Stimulated activated CD4-positive, alpha-beta T cell treated with anti-CD3 and anti-CD28 coated beads, Interleukin-12 subunit alpha, Interleukin-12 subunit beta, amount 100 ng/mL, for 24 hours (primary cell): ENCODE results near the gene FSTL1.
"Not testable (repeated sequence)": the region's sequence is repeated elsewhere in the genome, so short reads cannot be mapped to it uniquely, and the experiment has no call there.

Experiments
- DNase-seq, 2 experiments: peaks; one replicate each; pipeline ENCODE4 v3.0.0-alpha.2; 2020; ENCODE audit warnings: low read depth in 2 of 2

The FSTL1 gene

DNA sequence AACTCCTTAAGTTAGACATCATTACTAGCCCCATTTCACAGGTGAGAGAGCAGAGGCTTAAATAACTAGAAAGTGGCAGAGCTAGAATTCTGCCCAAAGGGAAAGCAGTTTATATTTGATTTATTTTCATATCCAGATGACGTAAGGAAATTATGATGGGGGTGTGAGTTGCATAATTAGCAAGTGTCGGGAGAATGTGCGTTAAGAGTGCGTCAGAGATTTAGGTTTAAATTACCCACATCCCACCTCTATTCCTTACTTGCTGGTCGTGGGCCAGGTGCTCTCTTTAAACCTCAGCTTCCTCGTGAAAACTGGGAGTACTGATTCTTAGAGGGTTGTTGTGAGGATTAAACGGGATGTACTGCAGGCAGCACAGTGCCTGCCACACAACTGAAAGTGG lies 32.3 kb downstream of the FSTL1 start:
- DNase-seq: no peak

DNA sequence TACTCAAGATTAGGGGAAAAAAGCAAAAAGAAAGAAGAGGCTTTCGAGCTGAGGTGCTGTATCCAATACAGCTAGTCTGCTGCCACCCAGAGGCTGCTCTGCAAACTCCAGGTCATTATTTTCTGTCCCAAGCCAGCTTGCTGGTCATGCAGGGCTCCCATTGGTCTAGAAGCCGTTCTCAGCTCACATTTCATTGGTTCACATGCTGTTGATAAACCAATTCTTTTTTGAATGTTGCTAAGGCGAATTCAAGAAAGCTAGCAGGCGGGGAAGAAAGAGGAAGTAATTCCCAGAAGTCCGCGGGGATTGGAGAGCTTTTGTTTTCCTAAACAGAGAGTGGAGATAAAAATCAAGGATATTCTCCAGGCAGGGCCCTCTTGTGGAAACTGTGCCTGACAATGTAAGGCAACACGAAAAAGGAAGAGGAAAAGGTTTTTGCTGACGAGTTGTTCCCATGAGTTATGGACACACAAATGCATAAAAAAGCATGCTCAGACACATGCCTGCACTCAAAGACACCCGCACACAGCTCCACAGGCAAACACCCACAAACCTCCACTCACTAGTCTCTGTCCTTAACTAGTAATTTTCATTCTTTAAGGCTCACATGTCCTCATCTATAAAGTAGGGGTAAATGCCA lies 33.4 kb downstream of the FSTL1 start:
- peak; percentile 74 to 83 for DNase-seq

DNA sequence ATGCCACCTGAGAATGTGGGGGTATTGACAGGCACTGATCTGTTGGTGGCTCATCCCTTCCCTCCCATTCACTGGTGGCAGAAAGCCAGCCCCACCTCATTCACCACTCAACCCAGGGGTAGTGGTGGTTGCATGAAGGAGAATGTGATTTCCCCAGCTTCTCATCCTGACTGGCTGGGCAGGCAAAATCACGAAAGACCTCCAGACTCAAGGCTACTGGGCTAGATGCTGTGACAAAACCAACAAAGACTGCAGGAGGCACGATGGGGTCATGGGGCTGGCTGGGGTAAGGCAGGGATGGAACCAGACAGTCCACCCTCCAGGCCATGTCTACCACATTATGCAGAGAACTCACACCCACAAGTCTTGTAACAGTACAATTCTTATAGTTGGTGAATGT lies 33.9 kb downstream of the FSTL1 start:
- no peak for DNase-seq

DNA sequence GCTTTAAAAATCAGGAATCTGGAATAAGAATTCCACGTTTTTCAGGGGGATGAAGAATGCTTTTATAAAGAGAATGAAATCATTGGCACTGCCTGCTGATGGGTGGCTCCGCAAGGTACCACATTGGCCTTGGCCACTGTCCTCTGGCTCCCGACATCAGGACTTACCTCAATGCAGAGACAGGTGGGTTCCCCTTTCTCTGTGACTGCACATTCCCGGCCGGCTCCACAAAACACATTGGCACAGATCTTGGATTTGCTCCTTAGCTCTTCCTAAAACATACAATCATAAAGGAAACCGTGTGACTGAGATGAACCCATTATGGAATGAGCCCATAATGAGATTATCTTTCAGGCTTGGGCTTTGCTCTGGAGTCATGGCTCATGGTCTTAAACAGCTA lies 35.0 kb downstream of the FSTL1 start:
- no peak for DNase-seq

DNA sequence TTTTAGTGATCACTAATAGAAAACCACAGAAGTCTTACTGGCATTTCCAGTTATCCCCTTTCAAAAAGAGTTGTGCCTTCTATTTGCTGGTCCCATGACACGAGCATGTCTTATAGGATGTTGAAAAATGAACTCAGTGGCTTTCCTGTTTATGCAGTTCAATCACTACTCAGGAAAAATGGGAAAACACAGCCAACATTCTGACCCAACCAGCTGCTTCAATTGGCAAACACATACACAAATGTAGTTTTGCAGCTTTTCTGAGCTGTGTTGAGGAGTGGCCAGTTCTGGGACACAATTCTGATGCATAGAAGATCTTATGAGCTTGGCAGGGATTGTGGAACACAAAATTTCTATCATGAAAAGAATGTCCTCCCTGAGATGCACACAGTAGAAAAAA lies 40.3 kb downstream of the FSTL1 start:
- DNase-seq: no peak

DNA sequence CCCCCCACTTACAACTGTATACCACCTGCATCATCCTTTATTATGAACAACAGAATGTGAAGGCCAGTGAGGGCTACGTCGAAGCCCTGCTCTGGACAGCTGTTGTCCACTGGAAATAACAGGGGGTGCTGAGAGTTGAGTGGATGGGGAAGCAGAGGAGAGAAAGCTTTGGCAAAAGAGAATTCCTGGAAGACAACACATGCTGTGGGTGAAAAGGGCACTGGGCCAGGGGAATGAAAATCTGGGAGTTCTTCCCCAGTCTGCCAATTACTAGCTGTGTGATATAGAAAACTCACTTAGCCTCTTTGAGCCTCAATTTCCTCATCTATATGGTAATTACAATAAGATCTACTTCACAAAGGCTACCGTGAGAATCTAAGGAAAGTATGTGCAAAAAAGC lies 40.7 kb downstream of the FSTL1 start:
- no peak for DNase-seq

GRCh38 chr3:120407508-120408287 lies 43.1 kb downstream of the FSTL1 start:
- no peak for DNase-seq

DNA sequence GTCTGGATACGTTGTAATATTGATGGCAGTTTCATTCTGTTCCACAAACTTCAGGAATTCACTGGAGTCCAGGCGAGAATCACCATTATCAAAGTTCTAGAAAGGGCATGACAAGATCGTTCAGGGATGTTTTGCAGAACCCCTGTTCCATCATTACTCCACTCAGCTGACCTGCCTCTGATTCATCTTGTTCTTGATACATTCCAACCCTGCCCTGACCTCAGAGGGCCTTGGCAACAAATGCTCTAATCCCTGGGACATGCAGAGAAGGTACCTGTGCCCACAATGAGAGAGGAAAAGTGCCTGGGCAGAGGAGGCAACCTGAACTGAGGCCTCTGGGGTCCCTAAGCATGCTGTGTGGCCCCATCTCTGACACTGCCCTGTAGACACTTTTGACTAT lies 45.9 kb downstream of the FSTL1 start:
- DNase-seq: no peak

- no peak for DNase-seq
Measured at GRCh38 chr3:120402257-120402656, 48.5 kb downstream of the FSTL1 start.

DNA sequence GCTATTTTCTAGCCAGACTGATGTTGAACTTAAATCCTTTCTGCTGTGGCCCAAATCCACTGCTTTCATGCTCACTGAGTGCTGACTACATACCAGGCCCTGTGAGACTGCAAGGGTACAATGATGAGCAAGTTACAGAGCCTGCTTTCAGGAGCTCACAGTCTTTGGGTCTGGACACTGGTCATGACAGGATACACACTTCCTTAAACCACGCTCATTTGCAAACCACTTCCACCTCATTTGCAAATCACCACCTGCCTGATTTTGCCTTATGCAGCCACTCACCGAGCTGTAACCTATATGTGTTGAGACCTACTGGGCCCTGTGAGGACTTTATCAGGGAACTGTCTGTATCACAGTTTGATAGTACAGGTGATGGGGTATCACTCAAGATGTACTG lies 51.4 kb downstream of the FSTL1 start:
- no peak for DNase-seq

GRCh38 chr3:120396469-120396868 lies 54.3 kb downstream of the FSTL1 start:
- DNase-seq: no peak

- DNase-seq: no peak
Measured at GRCh38 chr3:120394347-120394746, 56.4 kb downstream of the FSTL1 start.

DNA sequence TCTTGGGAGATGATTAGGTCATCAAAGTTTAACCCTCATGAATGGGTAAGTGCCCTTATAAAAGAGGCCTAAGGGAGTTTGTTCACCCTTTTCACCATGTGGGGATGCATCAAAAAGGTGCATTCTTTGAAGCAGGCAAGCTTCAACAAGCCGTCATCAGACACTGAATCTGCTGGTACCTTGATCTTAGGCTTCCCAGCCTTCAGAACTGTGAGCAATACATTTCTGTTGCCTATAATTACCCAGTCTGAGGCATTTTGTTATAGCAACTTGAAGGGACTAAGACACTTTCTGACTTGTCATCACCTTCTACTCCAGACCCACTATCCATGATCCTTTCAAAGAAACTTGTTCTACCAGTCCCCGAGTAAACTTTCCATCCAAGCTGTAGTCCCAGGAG lies 57.0 kb downstream of the FSTL1 start:
- DNase-seq: no peak

DNA sequence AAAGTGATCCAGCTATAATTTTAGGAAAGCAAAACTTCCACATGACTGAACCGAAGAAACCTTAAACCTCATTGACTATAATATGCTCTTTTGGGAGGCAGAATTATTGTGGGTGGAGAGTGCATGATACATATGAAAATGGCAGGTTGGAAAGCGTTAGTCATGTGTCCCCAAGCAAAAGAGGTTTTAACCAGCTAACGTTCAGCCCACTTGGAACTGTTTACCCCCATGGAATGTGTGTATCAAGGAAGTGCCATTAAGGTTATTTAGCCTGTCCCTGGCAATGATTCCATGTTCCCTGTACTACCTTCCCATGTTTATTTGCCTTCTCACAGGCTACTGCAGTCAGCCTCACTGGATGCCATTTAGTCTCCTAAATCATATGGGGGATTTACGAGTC lies 57.5 kb downstream of the FSTL1 start:
- DNase-seq: no peak

GRCh38 chr3:120382941-120383447 lies 67.8 kb downstream of the FSTL1 start:
- no peak for DNase-seq

- no peak for DNase-seq
Measured at GRCh38 chr3:120381503-120381902, 69.3 kb downstream of the FSTL1 start.

DNA sequence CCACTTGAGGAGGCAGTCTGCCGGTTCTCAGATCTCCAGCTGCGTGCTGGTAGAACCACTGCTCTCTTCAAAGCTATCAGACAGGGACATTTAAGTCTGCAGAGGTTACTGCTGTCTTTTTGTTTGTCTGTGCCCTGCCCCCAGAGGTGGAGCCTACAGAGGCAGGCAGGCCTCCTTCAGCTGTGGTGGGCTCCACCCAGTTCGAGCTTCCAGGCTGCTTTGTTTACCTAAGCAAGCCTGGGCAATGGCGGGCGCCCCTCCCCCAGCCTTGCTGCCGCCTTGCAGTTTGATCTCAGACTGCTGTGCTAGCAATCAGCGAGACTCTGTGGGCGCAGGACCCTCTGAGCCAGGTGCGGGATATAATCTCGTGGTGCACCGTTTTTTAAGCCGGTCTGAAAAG lies 72.8 kb downstream of the FSTL1 start:
- DNase-seq: not testable (repeated sequence)

GRCh38 chr3:120370463-120370862 lies 80.3 kb downstream of the FSTL1 start:
- no peak for DNase-seq

DNA sequence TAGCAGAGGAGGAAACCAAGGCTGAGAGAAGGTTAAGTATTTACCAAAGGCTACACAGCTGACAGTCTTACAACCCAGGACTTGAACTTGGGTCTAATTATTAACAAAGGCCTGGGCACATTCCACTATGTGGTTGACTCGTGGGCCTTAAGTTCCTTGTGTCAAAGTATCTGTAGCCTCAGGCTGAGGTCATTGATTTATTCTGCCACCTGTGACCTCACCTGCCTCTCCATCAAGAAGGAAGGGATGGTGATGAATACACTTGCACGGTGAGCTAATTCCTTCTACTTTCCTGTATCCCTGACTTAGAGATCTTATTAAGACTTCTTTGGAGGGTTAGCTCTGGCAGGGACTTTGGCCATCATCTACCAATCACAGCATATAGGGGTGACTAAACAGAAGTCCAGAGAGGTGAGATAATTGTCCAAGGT lies 81.7 kb downstream of the FSTL1 start:
- no peak for DNase-seq

GRCh38 chr3:120368172-120368571 lies 82.6 kb downstream of the FSTL1 start:
- DNase-seq: no peak

DNA sequence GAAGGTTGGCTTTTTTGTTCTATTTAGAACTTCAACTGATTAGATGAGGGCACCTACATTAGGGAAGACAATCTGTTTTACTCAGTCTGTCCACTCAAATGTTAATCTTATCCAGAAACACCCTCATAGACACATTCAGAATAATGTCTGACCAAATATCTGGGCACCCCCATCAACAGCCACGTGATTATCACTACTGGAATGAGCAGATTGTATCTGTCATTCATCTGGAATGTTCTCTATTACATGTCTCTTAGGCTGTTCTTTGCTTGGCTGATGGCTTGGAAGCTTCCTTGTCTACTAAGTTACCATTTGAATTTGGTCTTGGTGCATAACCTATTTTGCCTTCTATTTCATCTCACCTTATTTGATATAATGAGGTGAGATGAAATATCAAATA lies 86.0 kb downstream of the FSTL1 start:
- no peak for DNase-seq

DNA sequence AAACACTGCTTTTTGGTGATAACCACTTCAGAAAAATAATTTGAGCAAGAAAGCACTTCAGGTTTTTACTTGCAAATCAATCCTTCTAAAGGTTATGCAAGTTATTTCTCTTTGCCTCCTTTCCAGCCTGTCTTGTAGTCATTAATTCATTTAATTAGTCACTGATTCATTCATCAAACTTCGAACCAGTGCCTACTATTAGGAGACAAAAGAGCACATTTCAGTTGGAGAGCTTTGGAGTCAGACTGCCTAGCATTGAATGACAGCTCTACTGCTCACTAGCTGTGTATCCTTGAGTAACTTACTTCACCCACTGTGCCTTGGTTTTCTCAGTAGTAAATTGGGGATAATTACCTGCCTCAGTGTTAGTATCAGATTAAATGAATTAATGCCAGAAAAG lies 86.7 kb downstream of the FSTL1 start:
- no peak for DNase-seq

GRCh38 chr3:120357807-120358206 lies 93.0 kb downstream of the FSTL1 start:
- no peak for DNase-seq
